KOPT-K1 (cell line): ENCODE measurements around the gene DUS2.
"Not testable (repeated sequence)": the region's sequence is repeated elsewhere in the genome, so short reads cannot be mapped to it uniquely, and the experiment has no call there.

Source experiments
- H3K27ac ChIP-seq: fragments of 200-600 bp; sonication (generic); 2 replicates; pipeline ENCODE4 v1.5.1; 2016; ENCODE audit warnings: antibody characterized with exemption, mild to moderate bottlenecking, low read depth, low read length; ENCODE audit not compliant: poor library complexity, severe bottlenecking
- H3K36me3 ChIP-seq: fragments of 200-600 bp; sonication (generic); 2 replicates; pipeline ENCODE4 v1.5.1; 2017; ENCODE audit warnings: antibody characterized with exemption, mild to moderate bottlenecking, low read length, moderate library complexity; ENCODE audit not compliant: insufficient read depth
- H3K9me3 ChIP-seq: fragments of 200-600 bp; sonication (generic); 2 replicates; pipeline ENCODE4 v1.5.1; 2017; ENCODE audit warnings: antibody characterized with exemption, low read length, mild to moderate bottlenecking; ENCODE audit not compliant: insufficient read depth, poor library complexity, severe bottlenecking

The DUS2 gene

GRCh38 chr16:68015681-68016080 is 7.4 kb upstream of the DUS2 start, which contains the start of gene DPEP2NB:
Gene DPEP2NB, minus strand, starts transcription at chr16:68015911. Its CDS starts 141 bp downstream, at chr16:68015770.
- H3K27ac ChIP-seq: no peak within 1 kb of the TSS
- no peaks in the 10 kb centered on the region for H3K9me3 ChIP-seq
- H3K36me3 ChIP-seq: peaks cover 4% of the 10 kb centered on the region; the same call in 1 of the 2 replicates

GRCh38 chr16:68019167-68019680 is 3.9 kb upstream of the DUS2 start:
- Histone ChIP-seq H3K36me3 (peaks cover 18% of the 10 kb centered on the region), H3K9me3 (no peaks in the 10 kb centered on the region), H3K27ac (no peak overlapping the region)

GRCh38 chr16:68021490-68021889 is 1.6 kb upstream of the DUS2 start:
- H3K27ac ChIP-seq: no peak overlapping the region
- H3K36me3 ChIP-seq: peaks cover 27% of the 10 kb centered on the region
- no peaks in the 10 kb centered on the region for H3K9me3 ChIP-seq

- H3K9me3 ChIP-seq: no peaks in the 10 kb centered on the region
- peak overlapping the region; percentile 72 for H3K27ac ChIP-seq
These were observed 781 bp upstream of the DUS2 start for GRCh38 chr16:68022278-68022727.

GRCh38 chr16:68028996-68029395 is 5.9 kb downstream of the DUS2 start:
- H3K9me3 ChIP-seq: no peaks in the 10 kb centered on the region
- peaks cover 45% of the 10 kb centered on the region; the same call in 1 of the 2 replicates for H3K36me3 ChIP-seq

More at GRCh38 chr16:68022278-68022727, 781 bp upstream of the DUS2 start:
- peaks cover 35% of the 10 kb centered on the region for H3K36me3 ChIP-seq

GRCh38 chr16:68030108-68030507 is 7.0 kb downstream of the DUS2 start:
- H3K9me3 ChIP-seq, H3K27ac ChIP-seq: not testable (repeated sequence)
- peaks cover 45% of the 10 kb centered on the region; the same call in 1 of the 2 replicates for H3K36me3 ChIP-seq

More at GRCh38 chr16:68028996-68029395, 5.9 kb downstream of the DUS2 start:
- no peak overlapping the region for H3K27ac ChIP-seq

GRCh38 chr16:68031951-68032350 is 8.9 kb downstream of the DUS2 start:
- no peak overlapping the region for H3K27ac ChIP-seq
- no peaks in the 10 kb centered on the region for H3K9me3 ChIP-seq
- peaks cover 31% of the 10 kb centered on the region; the same call in 1 of the 2 replicates for H3K36me3 ChIP-seq

- Histone ChIP-seq H3K27ac (no peak overlapping the region), H3K36me3 (peaks cover 23% of the 10 kb centered on the region; the same call in 1 of the 2 replicates), H3K9me3 (no peaks in the 10 kb centered on the region)
These were observed 10.0 kb downstream of the DUS2 start for GRCh38 chr16:68033101-68033500.

GRCh38 chr16:68035227-68035626 is 12.1 kb downstream of the DUS2 start:
- H3K27ac ChIP-seq: no peak overlapping the region
- peaks cover 14% of the 10 kb centered on the region for H3K36me3 ChIP-seq
- H3K9me3 ChIP-seq: no peaks in the 10 kb centered on the region

- no peak overlapping the region for H3K27ac ChIP-seq
- H3K9me3 ChIP-seq: no peaks in the 10 kb centered on the region
- peaks cover 21% of the 10 kb centered on the region for H3K36me3 ChIP-seq
These were observed 14.9 kb downstream of the DUS2 start for GRCh38 chr16:68037841-68038597.

GRCh38 chr16:68040506-68041288 is 17.6 kb downstream of the DUS2 start:
- peaks cover 25% of the 10 kb centered on the region for H3K36me3 ChIP-seq
- no peaks in the 10 kb centered on the region for H3K9me3 ChIP-seq
- H3K27ac ChIP-seq: no peak overlapping the region

- Histone ChIP-seq H3K27ac (no peak overlapping the region), H3K9me3 (no peaks in the 10 kb centered on the region), H3K36me3 (peaks cover 25% of the 10 kb centered on the region)
These were observed 18.7 kb downstream of the DUS2 start for GRCh38 chr16:68041783-68042182.

GRCh38 chr16:68046106-68046505 is 23.0 kb downstream of the DUS2 start:
- Histone ChIP-seq H3K36me3 (peaks cover 29% of the 10 kb centered on the region), H3K27ac (no peak overlapping the region), H3K9me3 (no peaks in the 10 kb centered on the region)

- no peaks in the 10 kb centered on the region for H3K9me3 ChIP-seq
- H3K27ac ChIP-seq: no peak overlapping the region
- H3K36me3 ChIP-seq: peaks cover 42% of the 10 kb centered on the region
These were observed 24.9 kb downstream of the DUS2 start for GRCh38 chr16:68047987-68048386.

- H3K9me3 ChIP-seq: no peaks in the 10 kb centered on the region
- no peak overlapping the region for H3K27ac ChIP-seq
- H3K36me3 ChIP-seq: peaks cover 53% of the 10 kb centered on the region
These were observed 26.4 kb downstream of the DUS2 start for GRCh38 chr16:68049449-68049848.
